Nephron progenitor cell (in vitro differentiated cells): ENCODE results near the gene GCG.
A peak's percentile ranks its signal among the peaks of the same experiment; 100 is the strongest.

ENCODE experiments used
- DNase-seq: peaks from one replicate; pipeline ENCODE4 v3.0.0; 2021
- H3K27ac Mint-ChIP-seq: 2 replicates; pipeline ENCODE4 v1.8.0; 2021; ENCODE audit warnings: mild to moderate bottlenecking, moderate library complexity, mixed read lengths
- H3K27me3 Mint-ChIP-seq: 2 replicates; pipeline ENCODE4 v1.8.0; 2021; ENCODE audit warnings: mild to moderate bottlenecking, low read depth, mixed read lengths; ENCODE audit not compliant: poor library complexity
- H3K36me3 Mint-ChIP-seq: 2 replicates; pipeline ENCODE4 v1.8.0; 2021; ENCODE audit warnings: low read depth, mixed read lengths
- H3K4me1 Mint-ChIP-seq: 2 replicates; pipeline ENCODE4 v1.8.0; 2021; ENCODE audit warnings: mixed read lengths
- H3K4me3 Mint-ChIP-seq: 2 replicates; pipeline ENCODE4 v1.8.0; 2021; ENCODE audit warnings: mild to moderate bottlenecking, moderate library complexity, mixed read lengths
- H3K9me3 Mint-ChIP-seq: 2 replicates; pipeline ENCODE4 v1.8.0; 2021; ENCODE audit warnings: mild to moderate bottlenecking, moderate library complexity, mixed read lengths
- TF ChIP-seq, protein P1 (sequence below): fragments of 200-600 bp; sonication (generic); IDR thresholded peaks from 2 replicates; pipeline ENCODE4 v1.5.0; 2021; ENCODE audit warnings: antibody characterized with exemption

Gene GCG

DNA sequence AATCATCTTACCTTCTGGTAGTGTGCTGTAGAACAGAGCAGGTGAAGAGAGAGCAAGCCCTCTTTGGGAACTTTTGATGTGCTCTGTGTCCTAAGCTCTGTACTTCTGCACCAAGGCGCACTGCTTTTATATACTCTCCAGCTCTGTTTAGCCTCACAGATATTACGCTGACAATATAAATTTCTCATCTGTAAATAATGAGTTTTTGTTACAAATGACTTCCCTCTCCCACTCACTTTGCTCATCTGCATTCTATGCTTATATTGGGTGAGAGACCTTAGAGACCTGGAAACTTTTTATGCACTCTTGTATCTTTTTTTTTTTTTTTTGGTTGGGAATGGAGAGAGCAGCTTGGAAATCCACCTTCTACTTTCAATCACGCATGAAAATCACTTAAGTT, at the start of gene GCG:
Gene GCG, minus strand, starts transcription at position 101 of the 400 bp plus-strand sequence. CDS start 3,069 bp downstream, outside the sequence.
- Mint-ChIP-seq H3K27ac (no peak within 1 kb of the TSS), H3K4me3 (no peak within 1 kb of the TSS), H3K9me3 (no peaks in the 10 kb centered on the region), H3K4me1 (no peaks in the 10 kb centered on the region), H3K27me3 (peaks cover 14% of the 10 kb centered on the region), H3K36me3 (no peaks in the 10 kb centered on the region)
- DNase-seq: no peak
- TF ChIP-seq, protein P1, sequence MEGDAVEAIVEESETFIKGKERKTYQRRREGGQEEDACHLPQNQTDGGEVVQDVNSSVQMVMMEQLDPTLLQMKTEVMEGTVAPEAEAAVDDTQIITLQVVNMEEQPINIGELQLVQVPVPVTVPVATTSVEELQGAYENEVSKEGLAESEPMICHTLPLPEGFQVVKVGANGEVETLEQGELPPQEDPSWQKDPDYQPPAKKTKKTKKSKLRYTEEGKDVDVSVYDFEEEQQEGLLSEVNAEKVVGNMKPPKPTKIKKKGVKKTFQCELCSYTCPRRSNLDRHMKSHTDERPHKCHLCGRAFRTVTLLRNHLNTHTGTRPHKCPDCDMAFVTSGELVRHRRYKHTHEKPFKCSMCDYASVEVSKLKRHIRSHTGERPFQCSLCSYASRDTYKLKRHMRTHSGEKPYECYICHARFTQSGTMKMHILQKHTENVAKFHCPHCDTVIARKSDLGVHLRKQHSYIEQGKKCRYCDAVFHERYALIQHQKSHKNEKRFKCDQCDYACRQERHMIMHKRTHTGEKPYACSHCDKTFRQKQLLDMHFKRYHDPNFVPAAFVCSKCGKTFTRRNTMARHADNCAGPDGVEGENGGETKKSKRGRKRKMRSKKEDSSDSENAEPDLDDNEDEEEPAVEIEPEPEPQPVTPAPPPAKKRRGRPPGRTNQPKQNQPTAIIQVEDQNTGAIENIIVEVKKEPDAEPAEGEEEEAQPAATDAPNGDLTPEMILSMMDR: no peak

DNA sequence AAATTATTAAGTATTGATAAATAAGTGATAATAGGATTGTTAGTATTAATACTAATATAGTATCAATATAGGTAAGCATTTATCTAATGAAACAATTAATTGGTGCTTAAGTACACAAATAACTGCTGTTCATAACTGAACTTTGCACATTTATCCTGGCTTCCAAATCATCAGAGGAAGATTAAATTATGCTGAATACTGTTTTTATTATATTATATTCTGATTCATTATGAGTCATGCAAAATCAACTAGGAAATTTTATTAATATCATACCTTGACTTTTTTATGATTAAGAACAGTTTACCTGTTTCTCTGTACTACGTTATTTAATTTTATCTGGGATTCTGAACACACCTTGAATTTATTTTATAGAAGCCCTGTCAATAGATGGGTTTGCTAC, 48.6 kb upstream of the GCG start:
- no peak overlapping the region for H3K27ac Mint-ChIP-seq
- peaks cover 4% of the 10 kb centered on the region for H3K4me1 Mint-ChIP-seq
- DNase-seq: no peak
- H3K9me3 Mint-ChIP-seq: no peaks in the 10 kb centered on the region
- H3K4me3 Mint-ChIP-seq: no peak overlapping the region
- H3K36me3 Mint-ChIP-seq: no peaks in the 10 kb centered on the region
- no peaks in the 10 kb centered on the region for H3K27me3 Mint-ChIP-seq
- TF ChIP-seq, protein P1: no peak

DNA sequence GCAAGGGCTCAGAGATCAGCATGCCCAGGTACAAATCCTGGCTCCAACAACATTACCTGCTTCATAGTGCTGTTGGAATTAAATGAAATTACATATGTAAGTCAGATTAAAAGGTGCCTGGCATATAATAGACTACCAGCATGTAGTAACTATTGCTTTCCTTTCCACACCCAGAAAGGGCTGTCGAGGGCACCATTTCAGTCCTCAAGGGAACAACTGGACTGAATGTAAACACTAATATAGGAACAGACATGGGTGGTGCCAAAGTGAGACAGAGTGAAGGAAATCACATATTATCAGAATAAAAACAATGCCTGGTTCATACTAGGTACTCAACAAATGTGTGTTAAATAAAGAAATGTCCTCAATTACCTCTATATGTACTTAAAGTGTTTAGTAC, 47.9 kb upstream of the GCG start:
- Mint-ChIP-seq H3K4me3 (no peak overlapping the region), H3K27ac (no peak overlapping the region), H3K4me1 (peaks cover 5% of the 10 kb centered on the region), H3K27me3 (no peaks in the 10 kb centered on the region), H3K9me3 (no peaks in the 10 kb centered on the region), H3K36me3 (no peaks in the 10 kb centered on the region)
- TF ChIP-seq, protein P1: no peak
- no peak for DNase-seq

DNA sequence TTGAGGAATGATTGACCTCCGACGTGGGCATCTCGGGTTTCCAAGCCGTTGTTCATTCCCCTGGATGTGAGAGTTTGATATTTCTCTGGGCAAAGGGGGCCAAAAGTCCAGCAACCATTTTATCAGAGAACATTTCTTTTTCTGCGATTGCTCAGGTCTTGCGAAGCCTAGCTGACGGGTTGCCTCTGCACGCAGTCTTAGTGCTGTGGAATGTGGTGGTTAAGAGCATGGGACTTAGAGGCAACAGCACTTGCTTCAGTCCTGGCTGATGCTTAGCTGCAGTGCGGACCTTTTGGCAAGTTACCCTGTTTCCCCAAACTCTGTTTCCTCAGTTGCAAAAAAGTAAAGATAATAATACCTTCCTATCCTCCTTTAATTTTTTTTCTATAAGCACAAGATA, 46.2 kb upstream of the GCG start:
- no peak overlapping the region for H3K4me3 Mint-ChIP-seq
- peaks cover 5% of the 10 kb centered on the region for H3K27me3 Mint-ChIP-seq
- peaks cover 8% of the 10 kb centered on the region for H3K4me1 Mint-ChIP-seq
- no peak for DNase-seq
- no peaks in the 10 kb centered on the region for H3K9me3 Mint-ChIP-seq
- TF ChIP-seq, protein P1: no peak
- no peaks in the 10 kb centered on the region for H3K36me3 Mint-ChIP-seq
- H3K27ac Mint-ChIP-seq: peak overlapping the region; percentile 59

DNA sequence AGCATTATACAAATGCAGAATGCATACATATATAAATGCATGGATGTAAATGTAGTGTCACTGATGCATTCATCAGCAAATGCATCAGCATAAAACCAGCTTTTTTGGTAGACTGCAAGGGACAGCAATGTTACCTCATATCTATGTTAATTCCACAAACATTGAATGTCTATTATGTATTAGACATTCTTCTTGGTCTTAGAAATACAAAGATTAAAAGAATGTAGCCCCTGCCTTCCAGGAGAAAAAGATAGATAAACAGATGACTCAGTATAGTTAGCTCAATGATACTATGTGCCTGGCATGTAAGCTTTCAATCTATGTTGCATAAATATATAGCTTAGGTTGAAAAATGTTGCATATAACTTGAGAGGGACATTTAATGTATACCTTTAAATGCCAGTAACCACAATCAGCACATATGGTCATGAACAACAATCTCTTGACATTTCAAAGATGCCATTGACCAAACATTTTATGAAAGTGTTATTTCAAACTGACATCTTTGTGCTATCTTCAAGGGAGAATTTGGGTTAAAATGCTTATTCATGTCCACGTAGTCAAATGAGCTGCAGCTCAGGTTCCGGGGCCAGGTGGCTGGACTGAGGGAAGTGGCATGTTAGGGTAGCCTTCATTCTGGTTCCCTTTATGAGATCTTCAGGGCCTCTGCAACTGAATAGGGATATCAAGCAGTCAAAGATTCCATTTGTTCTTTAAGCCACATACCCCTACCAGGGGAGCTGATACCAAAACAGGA, 45.2 kb upstream of the GCG start:
- no peaks in the 10 kb centered on the region for H3K9me3 Mint-ChIP-seq
- no peak overlapping the region for H3K27ac Mint-ChIP-seq
- H3K27me3 Mint-ChIP-seq: peaks cover 9% of the 10 kb centered on the region
- TF ChIP-seq, protein P1: no peak
- peaks cover 8% of the 10 kb centered on the region for H3K4me1 Mint-ChIP-seq
- DNase-seq: no peak
- no peak overlapping the region for H3K4me3 Mint-ChIP-seq
- H3K36me3 Mint-ChIP-seq: no peaks in the 10 kb centered on the region

DNA sequence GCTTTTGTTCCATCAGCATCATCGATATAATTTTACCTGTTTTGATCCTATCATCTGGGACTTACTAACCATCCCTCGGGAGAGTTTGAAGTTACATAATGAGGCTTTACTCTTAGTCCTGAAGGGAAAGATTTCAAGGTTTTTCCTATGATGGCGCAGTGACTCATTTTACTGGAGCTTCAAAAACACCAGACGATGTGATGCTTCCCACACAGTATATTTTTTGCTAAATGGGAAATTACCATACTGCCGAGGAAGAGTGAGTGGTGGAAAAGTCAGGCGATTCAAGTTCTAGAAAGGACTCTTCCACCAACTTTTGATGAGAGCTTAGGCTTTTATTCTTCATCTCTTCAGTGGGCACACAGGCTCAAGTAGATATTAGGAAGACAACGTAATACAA, 44.6 kb upstream of the GCG start:
- H3K4me1 Mint-ChIP-seq: peaks cover 8% of the 10 kb centered on the region
- H3K36me3 Mint-ChIP-seq: no peaks in the 10 kb centered on the region
- H3K4me3 Mint-ChIP-seq: no peak overlapping the region
- no peak overlapping the region for H3K27ac Mint-ChIP-seq
- peaks cover 15% of the 10 kb centered on the region for H3K27me3 Mint-ChIP-seq
- DNase-seq: no peak
- no peaks in the 10 kb centered on the region for H3K9me3 Mint-ChIP-seq
- TF ChIP-seq, protein P1: no peak
